ENCODE results near the gene PTPRA.

GRCh38 chr20:2880650-2881049 lies 7.4 kb downstream of the PTPRA start:
- TF ChIP-seq CTCF (IDR thresholded peaks at IDR 0.05; ENCODE audit: poor library complexity) (no peak), EZH2phosphoT487 (IDR thresholded peaks at IDR 0.05; ENCODE audit: low read depth, severe bottlenecking, unreplicated experiment) (no peak), EZH2 (IDR thresholded peaks at IDR 0.05; ENCODE audit: borderline replicate concordance) (no peak)

All from hepatocyte (in vitro differentiated cells).